ENCODE data around the gene ADPRH.

DNA sequence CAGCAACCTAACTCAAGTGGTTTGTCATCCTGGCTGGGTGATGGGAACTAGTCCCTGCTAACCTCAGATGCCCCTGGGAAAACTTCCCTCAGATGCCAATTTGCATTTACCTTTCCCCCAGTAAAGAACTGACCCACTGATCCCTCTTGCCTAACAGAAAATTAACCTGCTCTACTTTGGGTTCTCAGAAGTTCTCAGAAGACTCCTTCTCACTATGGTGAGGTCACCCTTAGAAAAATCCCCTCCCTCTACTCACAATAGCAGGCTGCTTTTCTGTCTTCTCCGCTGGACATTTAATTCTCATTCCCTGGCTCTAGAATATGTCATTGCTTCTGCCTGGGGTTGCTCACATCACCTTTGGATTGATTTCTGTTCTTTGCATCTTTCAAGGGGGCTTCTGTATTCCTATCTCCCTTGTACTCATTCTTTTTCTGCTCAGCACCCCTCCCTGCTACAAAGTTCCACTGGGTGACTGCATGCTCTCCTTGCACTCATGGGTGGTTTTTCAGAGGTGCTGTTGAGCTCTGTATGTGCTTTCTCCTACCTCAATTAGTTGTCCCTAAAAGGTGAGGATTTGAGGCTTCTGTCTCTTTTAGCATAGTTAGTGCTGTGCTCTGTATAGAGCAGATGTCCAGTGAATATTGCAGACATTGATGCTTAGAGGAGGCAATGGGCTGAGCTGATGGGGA is 19.3 kb downstream of the ADPRH start:
- TF ChIP-seq, protein P1, sequence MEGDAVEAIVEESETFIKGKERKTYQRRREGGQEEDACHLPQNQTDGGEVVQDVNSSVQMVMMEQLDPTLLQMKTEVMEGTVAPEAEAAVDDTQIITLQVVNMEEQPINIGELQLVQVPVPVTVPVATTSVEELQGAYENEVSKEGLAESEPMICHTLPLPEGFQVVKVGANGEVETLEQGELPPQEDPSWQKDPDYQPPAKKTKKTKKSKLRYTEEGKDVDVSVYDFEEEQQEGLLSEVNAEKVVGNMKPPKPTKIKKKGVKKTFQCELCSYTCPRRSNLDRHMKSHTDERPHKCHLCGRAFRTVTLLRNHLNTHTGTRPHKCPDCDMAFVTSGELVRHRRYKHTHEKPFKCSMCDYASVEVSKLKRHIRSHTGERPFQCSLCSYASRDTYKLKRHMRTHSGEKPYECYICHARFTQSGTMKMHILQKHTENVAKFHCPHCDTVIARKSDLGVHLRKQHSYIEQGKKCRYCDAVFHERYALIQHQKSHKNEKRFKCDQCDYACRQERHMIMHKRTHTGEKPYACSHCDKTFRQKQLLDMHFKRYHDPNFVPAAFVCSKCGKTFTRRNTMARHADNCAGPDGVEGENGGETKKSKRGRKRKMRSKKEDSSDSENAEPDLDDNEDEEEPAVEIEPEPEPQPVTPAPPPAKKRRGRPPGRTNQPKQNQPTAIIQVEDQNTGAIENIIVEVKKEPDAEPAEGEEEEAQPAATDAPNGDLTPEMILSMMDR (IDR thresholded peaks at IDR 0.05) = no peak
- no peak for TF ChIP-seq POLR2AphosphoS5 (IDR thresholded peaks at IDR 0.05)
- no peak for TF ChIP-seq EP300 (IDR thresholded peaks at IDR 0.05)

Measured in suprapubic skin (tissue), 4 donors.